ENCODE data around the gene GJA1.

GRCh38 chr6:121405306-121405705, 30.1 kb upstream of the GJA1 start:
- TF ChIP-seq, protein P1, sequence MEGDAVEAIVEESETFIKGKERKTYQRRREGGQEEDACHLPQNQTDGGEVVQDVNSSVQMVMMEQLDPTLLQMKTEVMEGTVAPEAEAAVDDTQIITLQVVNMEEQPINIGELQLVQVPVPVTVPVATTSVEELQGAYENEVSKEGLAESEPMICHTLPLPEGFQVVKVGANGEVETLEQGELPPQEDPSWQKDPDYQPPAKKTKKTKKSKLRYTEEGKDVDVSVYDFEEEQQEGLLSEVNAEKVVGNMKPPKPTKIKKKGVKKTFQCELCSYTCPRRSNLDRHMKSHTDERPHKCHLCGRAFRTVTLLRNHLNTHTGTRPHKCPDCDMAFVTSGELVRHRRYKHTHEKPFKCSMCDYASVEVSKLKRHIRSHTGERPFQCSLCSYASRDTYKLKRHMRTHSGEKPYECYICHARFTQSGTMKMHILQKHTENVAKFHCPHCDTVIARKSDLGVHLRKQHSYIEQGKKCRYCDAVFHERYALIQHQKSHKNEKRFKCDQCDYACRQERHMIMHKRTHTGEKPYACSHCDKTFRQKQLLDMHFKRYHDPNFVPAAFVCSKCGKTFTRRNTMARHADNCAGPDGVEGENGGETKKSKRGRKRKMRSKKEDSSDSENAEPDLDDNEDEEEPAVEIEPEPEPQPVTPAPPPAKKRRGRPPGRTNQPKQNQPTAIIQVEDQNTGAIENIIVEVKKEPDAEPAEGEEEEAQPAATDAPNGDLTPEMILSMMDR (IDR thresholded peaks at IDR 0.05; ENCODE audit: control extremely low read depth in 1 of 3, insufficient read depth in 1 of 3, low read depth in 1 of 3, low read length in 3 of 3) = no peak
- no peak for TF ChIP-seq POLR2A (IDR thresholded peaks at IDR 0.05; ENCODE audit: control extremely low read depth in 1 of 2, low read depth in 2 of 2, low read length in 2 of 2)
- no peak for TF ChIP-seq SIX5 (IDR thresholded peaks at IDR 0.05; ENCODE audit: low read depth, low read length)
- TF ChIP-seq EZH2 (IDR thresholded peaks at IDR 0.05; ENCODE audit: low read depth, low read length, severe bottlenecking) = no peak
- no peak for TF ChIP-seq ATF3 (IDR thresholded peaks at IDR 0.05; ENCODE audit: insufficient read depth, low read depth, low read length)
- no peak for TF ChIP-seq KDM1A (IDR thresholded peaks at IDR 0.05; ENCODE audit: borderline replicate concordance, low read length)
- TF ChIP-seq HDAC2 (IDR thresholded peaks at IDR 0.05; ENCODE audit: borderline replicate concordance in 1 of 2, low read depth in 2 of 2, low read length in 2 of 2) = no peak
- TF ChIP-seq YY1 (IDR thresholded peaks at IDR 0.05; ENCODE audit: low read depth, low read length) = no peak
- no peak for TF ChIP-seq POLR2AphosphoS5 (IDR thresholded peaks at IDR 0.05; ENCODE audit: low read depth, low read length)
- no peak for TF ChIP-seq SAP30 (IDR thresholded peaks at IDR 0.05; ENCODE audit: insufficient read depth, insufficient replicate concordance, low read length)
